ENCODE results near the gene COX6B1.
A peak's percentile ranks its signal among the peaks of the same experiment; 100 is the strongest.

Gene COX6B1

DNA sequence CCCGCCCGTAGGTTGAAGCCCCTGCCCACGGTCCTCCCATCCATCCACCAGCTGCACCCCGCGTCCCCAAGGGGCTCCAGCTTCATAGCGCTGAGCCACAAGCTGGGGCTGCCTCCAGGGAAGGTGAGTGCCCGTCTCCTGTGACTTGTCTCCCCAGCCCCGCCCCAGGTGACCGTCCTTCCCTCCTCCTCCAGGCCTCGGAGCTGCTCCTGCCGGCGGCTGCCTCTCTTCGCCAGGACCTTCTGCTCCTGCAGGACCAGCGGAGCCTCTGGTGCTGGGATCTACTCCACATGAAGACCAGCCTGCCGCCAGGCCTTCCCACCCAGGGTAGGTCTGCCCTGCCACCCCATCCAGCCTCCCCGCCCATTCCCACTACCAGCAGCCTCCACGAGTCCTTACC is 28.1 kb upstream of the COX6B1 start:
- no peak overlapping the region for H3K4me3 ChIP-seq (ENCODE audit: low read depth, low read length)
- TF ChIP-seq, protein P1, sequence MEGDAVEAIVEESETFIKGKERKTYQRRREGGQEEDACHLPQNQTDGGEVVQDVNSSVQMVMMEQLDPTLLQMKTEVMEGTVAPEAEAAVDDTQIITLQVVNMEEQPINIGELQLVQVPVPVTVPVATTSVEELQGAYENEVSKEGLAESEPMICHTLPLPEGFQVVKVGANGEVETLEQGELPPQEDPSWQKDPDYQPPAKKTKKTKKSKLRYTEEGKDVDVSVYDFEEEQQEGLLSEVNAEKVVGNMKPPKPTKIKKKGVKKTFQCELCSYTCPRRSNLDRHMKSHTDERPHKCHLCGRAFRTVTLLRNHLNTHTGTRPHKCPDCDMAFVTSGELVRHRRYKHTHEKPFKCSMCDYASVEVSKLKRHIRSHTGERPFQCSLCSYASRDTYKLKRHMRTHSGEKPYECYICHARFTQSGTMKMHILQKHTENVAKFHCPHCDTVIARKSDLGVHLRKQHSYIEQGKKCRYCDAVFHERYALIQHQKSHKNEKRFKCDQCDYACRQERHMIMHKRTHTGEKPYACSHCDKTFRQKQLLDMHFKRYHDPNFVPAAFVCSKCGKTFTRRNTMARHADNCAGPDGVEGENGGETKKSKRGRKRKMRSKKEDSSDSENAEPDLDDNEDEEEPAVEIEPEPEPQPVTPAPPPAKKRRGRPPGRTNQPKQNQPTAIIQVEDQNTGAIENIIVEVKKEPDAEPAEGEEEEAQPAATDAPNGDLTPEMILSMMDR (IDR thresholded peaks at IDR 0.05; ENCODE audit: low read depth, low read length, missing control alignments) = no peak
- no peak for DNase-seq (ENCODE audit: low read depth)
- in situ Hi-C loops (cut with HindIII; ENCODE audit: low sequenced_read_pairs) = no loop called here

DNA sequence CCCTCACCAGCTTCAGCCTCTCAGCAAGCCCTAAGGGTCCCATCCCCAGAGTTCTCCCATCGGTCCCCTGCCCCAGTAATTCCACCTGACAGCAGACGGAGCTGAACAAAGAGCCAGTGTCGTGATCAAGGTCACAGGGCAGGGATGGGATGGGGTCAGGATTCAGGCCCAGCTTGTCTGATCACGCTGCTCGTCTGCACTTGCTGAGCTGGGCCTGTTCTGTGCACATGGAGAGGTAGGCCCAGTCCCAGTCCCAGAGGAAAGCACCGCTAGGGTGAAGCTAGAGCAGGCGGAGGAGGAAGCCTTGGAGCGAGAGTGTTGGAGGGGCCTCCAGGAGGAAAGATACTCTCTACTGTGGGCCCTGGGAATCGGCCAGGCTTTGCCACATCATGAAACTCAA is 26.4 kb upstream of the COX6B1 start:
- no peak overlapping the region for H3K4me3 ChIP-seq (ENCODE audit: low read depth, low read length)
- DNase-seq (ENCODE audit: low read depth) = no peak
- TF ChIP-seq, protein P1 (IDR thresholded peaks at IDR 0.05; ENCODE audit: low read depth, low read length, missing control alignments) = no peak
- in situ Hi-C loops (cut with HindIII; ENCODE audit: low sequenced_read_pairs) = no loop called here

DNA sequence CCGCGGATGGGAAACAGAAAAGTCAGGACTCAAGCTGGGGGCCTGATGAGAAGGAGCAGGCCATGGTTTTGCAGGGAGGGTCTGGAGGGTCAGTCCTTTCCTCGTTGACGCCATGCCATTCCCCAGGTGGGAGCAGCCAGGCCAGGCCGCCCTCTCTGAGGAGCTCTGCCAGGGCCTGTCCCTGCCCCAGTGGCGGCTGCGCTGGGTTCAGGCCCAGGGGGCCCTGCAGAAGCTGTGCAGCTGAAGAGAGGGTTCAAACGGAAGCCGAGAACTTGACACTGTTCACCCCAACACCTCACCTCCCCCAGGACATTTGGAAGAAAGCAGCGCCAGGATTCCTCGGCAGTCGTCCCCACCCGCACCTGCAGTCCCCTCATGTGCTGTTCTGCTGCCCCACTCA is 25.4 kb upstream of the COX6B1 start:
- H3K4me3 ChIP-seq (ENCODE audit: low read depth, low read length) = no peak overlapping the region
- DNase-seq (ENCODE audit: low read depth) = no peak
- TF ChIP-seq, protein P1 (IDR thresholded peaks at IDR 0.05; ENCODE audit: low read depth, low read length, missing control alignments) = no peak
- in situ Hi-C loops (cut with HindIII; ENCODE audit: low sequenced_read_pairs) = no loop called here

DNA sequence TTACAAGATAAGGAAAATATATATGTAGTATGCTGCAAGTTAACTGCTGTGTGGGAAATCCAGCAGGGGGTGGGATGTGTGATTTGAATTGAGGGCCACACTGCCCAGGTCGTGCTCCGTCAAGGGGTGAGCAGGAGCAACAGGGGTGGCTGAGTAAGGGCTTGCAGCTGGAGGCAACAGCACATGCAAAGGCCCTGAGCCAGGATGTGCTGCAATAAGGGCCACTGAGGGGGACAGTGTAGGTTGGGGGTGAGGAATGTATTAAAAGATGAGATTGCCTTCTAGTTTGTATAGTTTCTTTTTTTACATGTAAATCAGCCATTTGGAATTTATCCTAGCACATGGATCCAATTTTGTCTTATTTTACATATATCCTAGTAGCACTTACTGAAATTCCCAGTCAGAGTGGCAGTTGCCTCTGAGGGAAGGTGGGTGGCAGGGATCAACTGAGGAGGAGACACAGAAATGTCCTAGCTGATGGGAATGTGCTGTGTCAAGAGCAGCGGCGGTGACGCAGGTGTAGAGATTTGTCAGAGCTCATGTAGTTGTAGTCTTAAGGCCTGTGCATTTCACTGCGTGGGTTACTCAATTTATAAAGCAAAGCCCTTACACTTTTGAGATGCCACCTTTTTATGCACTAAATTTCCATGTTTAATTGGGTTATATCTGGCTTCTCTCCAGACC is 24.7 kb upstream of the COX6B1 start:
- no peak for DNase-seq (ENCODE audit: low read depth)
- in situ Hi-C loops (cut with HindIII; ENCODE audit: low sequenced_read_pairs) = no loop called here
- TF ChIP-seq, protein P1 (IDR thresholded peaks at IDR 0.05; ENCODE audit: low read depth, low read length, missing control alignments) = no peak
- no peak overlapping the region for H3K4me3 ChIP-seq (ENCODE audit: low read depth, low read length)

DNA sequence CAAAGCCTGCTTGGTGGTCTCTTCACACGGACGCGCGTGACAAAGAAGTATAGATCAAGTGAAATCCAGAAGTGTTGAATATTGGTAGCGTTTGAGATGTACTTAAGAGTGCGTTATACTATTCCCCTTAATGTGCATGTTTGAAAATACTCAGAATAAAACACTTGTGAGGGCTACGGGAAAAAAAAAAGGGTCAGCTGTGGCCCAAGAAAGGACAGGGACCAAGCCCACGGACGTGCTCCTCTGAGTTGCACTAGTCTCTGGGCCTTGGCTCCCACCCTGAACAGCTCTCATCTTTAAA is 19.9 kb upstream of the COX6B1 start:
- DNase-seq (ENCODE audit: low read depth) = no peak
- TF ChIP-seq, protein P1 (IDR thresholded peaks at IDR 0.05; ENCODE audit: low read depth, low read length, missing control alignments) = no peak
- in situ Hi-C loops (cut with HindIII; ENCODE audit: low sequenced_read_pairs) = no loop called here
- peak overlapping the region; percentile 92 for H3K4me3 ChIP-seq (ENCODE audit: low read depth, low read length)

DNA sequence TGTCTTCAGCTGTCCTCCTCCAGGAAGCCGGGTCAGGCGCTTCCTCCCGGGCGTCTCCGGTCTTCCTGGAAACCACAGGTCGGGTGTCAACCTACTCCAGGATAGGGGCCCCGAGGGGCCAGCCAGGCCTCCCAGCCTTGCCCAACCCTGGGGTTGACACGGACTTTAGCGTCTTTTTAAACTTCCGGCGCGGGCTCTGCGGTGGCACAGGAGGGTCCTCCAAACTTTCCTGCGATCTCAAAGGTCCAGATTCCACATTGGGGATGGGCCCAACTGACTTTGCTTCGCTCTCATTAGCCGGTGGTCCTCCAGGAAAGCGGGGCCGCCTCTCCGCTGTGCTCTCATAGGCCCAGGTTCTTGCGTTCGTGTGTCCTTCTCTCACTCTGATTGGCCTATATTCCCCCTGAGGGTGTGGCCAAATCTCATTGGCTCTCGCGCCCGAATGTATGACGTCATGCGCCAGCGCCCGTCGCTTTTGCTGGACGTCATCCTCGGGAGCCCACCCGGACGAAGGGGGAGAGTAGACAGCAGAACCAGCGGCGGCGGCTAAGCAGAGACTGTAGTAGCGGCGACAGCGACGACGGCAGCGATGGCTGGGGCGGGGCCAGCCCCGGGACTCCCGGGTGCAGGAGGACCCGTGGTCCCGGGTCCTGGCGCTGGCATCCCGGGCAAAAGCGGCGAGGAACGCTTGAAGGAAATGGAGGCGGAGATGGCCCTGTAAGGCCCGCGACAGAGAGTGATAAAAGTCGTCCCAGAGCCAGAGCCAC is 19.4 kb upstream of the COX6B1 start, which contains the start of gene RBM42:
Gene RBM42, plus strand, starts transcription at position 472 of the 767 bp plus-strand sequence. Its CDS starts 118 bp downstream, at position 590.
- in situ Hi-C loops (cut with HindIII; ENCODE audit: low sequenced_read_pairs) = no loop called here
- H3K4me3 ChIP-seq (ENCODE audit: low read depth, low read length) = peak within 1 kb of the TSS; percentile 92
- DNase-seq (ENCODE audit: low read depth) = peak; percentile 98
- TF ChIP-seq, protein P1 (IDR thresholded peaks at IDR 0.05; ENCODE audit: low read depth, low read length, missing control alignments) = no peak
